Epithelial cell of esophagus (primary cell): ENCODE results near the gene ENAH.
A peak's percentile ranks its signal among the peaks of the same experiment; 100 is the strongest.

Experiments
- DNase-seq: peaks from one replicate; pipeline ENCODE4 v3.0.0; 2010; ENCODE audit warnings: low read depth
- H3K4me3 ChIP-seq: 2 replicates; pipeline ENCODE4 v1.5.1; 2011; ENCODE audit warnings: mild to moderate bottlenecking, low read length, control low read depth
- CTCF ChIP-seq: IDR thresholded peaks from 2 replicates; pipeline ENCODE4 v1.5.1; 2011; ENCODE audit warnings: low read depth, mild to moderate bottlenecking, low read length, control low read depth, inconsistent platforms; ENCODE audit not compliant: insufficient read depth; ENCODE audit errors: missing control alignments

ENAH gene

DNA sequence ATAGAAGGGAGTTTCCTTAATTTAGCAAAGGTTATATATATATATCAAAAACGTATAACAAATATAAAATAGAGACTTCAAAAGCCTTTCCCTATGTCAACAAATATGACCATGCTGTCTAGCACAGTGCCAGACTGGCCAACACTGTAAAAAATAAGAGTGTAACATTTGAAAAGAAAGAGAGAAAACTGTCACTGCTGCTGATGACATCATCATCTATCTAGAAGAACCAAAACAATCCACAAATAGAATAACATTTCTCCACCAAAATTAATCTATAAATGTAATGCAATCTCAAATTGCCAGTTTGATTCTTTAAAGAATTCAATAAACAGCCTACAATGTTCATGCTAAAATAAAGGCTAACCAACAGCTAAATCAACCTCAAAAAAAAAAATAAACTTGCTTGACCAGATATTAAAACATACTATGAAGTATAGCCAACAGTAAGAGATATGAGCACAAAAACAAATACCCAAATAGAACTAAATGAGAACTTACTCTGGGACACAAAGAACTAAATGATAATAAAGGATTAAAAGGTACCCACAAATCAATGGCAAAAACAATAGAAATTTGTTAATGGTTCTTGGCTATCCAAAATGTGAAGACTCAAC lies 50.2 kb downstream of the ENAH start:
- DNase-seq, result no peak
- TF ChIP-seq CTCF, result no peak
- H3K4me3 ChIP-seq, result no peak overlapping the region

GRCh38 chr1:225601902-225602589 lies 50.9 kb downstream of the ENAH start:
- no peak overlapping the region for H3K4me3 ChIP-seq
- no peak for TF ChIP-seq CTCF
- DNase-seq, result no peak

GRCh38 chr1:225598847-225599246 lies 54.1 kb downstream of the ENAH start:
- no peak for TF ChIP-seq CTCF
- H3K4me3 ChIP-seq, result no peak overlapping the region
- peak; percentile 19 for DNase-seq

DNA sequence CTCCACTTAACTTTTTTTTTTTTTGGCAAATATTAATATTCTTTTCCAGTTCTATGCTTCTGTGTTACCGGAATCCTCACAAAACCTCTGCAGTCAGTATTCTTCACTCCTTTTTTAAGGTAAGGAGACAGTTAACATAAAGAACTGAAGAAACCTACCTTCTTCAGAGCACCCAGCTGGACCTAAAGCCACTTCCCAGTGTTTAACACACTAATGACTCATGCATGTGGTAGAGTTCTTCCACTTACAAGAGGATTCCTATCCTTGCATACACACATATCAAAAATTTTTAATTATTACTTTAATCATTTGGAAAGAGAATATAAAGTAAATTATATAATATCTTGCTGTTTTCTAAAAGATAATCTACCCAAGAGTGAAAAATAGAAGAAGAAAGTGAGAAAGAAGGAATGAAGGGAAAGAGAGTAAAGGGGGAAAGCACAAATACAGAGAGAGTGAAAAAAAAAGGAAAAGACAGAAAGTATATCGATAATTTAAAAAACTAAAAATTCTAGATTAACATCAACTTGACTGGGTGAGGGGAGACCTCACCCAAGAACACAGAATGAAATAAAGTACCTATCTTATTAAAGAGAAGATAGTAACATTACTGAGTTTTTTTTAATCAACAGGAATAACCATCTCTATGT lies 54.9 kb downstream of the ENAH start:
- DNase-seq, result peak; percentile 61
- TF ChIP-seq CTCF, result no peak

DNA sequence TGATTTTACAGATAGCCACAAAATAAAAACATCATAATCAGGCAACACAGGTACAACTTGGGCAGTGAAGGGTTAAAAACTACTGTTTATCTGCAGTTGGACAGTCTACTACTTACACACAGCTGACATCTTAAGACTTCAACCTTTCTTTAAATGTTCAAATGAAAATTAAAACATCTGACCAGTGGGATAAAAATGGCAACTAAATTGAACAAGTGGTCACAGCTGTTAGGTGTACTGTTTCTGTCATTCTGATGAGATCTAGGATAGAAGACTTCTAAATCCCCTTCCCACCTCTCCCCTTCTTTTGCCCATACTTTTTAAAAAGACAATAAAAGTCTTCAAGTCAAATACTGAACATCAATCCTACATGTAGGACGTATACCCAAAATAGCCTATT lies 56.2 kb downstream of the ENAH start:
- no peak overlapping the region for H3K4me3 ChIP-seq
- no peak for TF ChIP-seq CTCF
- no peak for DNase-seq

More for the DNA sequence above, 54.9 kb downstream of the ENAH start:
- H3K4me3 ChIP-seq, result no peak overlapping the region

DNA sequence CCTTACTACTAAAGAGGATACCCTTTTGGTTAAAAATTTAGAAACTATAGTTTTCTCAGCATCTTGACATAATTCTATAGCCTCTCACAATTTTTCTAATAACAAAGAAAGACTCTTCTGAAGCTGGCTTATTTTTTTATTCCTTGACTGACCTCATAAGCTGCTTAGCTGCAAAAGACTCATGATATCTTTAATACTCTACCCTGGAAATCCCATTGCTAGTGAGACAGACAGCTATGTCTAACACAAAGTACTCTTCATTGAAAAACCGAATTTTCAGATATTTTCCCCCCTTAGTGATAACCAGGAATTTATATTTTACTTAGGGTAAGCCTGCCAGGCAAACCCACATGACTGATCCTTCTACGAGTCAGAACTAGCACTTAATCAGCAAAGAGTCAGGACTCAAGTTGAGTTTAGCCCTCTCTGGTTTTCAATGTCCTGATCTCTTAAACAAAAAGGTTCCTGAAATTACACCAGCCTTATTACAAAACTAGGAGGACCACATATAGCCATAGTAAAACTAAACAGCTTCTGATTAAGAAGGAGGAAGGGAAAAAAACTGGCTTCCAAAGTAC lies 56.9 kb downstream of the ENAH start:
- TF ChIP-seq CTCF, result no peak
- DNase-seq, result peak; percentile 54
- no peak overlapping the region for H3K4me3 ChIP-seq
